K562 (cell line): Measurements from ENCODE around the gene CEP350. TPM values are rescaled to one million over a fixed set of nuclear protein-coding genes. Genes with fewer than 3 reads are reported as not detected.

ENCODE experiments used
- GTF2F1 ChIP-seq: IDR thresholded peaks from 2 replicates; pipeline ENCODE4 v1.6.1; 2011; ENCODE audit warnings: low read depth, low read length, improper control_type of control experiment
- ILF3 ChIP-seq: fragments of 450-650 bp; IDR thresholded peaks from 2 replicates; pipeline ENCODE4 v1.6.1; 2018; ENCODE audit warnings: antibody characterized with exemption, mild to moderate bottlenecking, moderate library complexity, borderline replicate concordance
- KAT7 ChIP-seq: sonication (generic); formaldehyde crosslinking; IDR thresholded peaks from 2 replicates; pipeline ENCODE4 v1.8.0; 2022; ENCODE audit warnings: missing genetic modification reagents, mild to moderate bottlenecking, borderline replicate concordance
- KLF13 ChIP-seq: fragments of 450-650 bp; IDR thresholded peaks from 2 replicates; pipeline ENCODE4 v1.6.1; 2016; ENCODE audit warnings: missing genetic modification characterization, low read depth, mild to moderate bottlenecking, missing compliant biosample characterization, moderate library complexity, borderline replicate concordance
- LEF1 ChIP-seq: fragments of 450-650 bp; IDR thresholded peaks from 2 replicates; pipeline ENCODE4 v1.6.1; 2016; ENCODE audit warnings: mild to moderate bottlenecking
- SAP30 ChIP-seq: fragments of 200-600 bp; sonication (generic); IDR thresholded peaks from 2 replicates; pipeline ENCODE4 v1.6.1; 2012; ENCODE audit warnings: borderline replicate concordance, low read depth, mild to moderate bottlenecking, moderate library complexity, low read length, control low read depth, inconsistent platforms; ENCODE audit not compliant: insufficient read depth, poor library complexity, severe bottlenecking
- polyA plus RNA-seq, 8 experiments: library from polyadenylated mRNA; depleted of rRNA in 4 of 8; stranded (reverse) in 5 of 8; unstranded in 3 of 8; fragments of >200 nt; fragmentation: Nextera tagmentation in 2 of 8; fragmentation: Illumina TruSeq in 1 of 8; extraction: Ambion mirVana in 2 of 8; extraction: Trizol in 1 of 8; gene quantifications; 2 replicates each; pipeline versions ENCODE4 v1.2.1 to v1.2.3, GENCODE V29; 2011 to 2014; ENCODE audit warnings: inconsistent platforms in 1 of 8, missing spikeins in 1 of 8
- total RNA-seq, 7 experiments: library from RNA; depleted of rRNA in 6 of 7; stranded (reverse); fragments of >200 nt in 6 of 7; fragmentation: Illumina TruSeq in 2 of 7; extraction: Trizol in 2 of 7; gene quantifications; 2 replicates each; pipeline versions ENCODE4 v1.2.1 to v1.2.3, GENCODE V29; 2011 to 2021; ENCODE audit warnings: low replicate concordance in 1 of 7
- TF ChIP-seq, protein P1 (sequence below): fragments of 250-450 bp; sonication (Bioruptor Pico); IDR thresholded peaks from 2 replicates; pipeline ENCODE4 v1.8.0; 2021; ENCODE audit warnings: borderline replicate concordance, mild to moderate bottlenecking, moderate library complexity; ENCODE audit not compliant: poor library complexity, severe bottlenecking
- TF ChIP-seq, protein P2 (sequence below), 2 experiments: IDR thresholded peaks; 2 replicates each; pipeline ENCODE4 v1.6.1; 2011; ENCODE audit warnings: borderline replicate concordance in 1 of 2, control low read depth in 1 of 2, low read depth in 1 of 2, low read length in 1 of 2, mild to moderate bottlenecking in 1 of 2, mixed read lengths in 1 of 2, moderate library complexity in 1 of 2; ENCODE audit not compliant: insufficient read depth in 1 of 2, insufficient read length in 1 of 2, poor library complexity in 1 of 2, severe bottlenecking in 1 of 2; ENCODE audit errors: extremely low read depth in 1 of 2
- TF ChIP-seq, protein P3 (sequence below): fragments of 250-450 bp; sonication (Bioruptor Pico); IDR thresholded peaks from 2 replicates; pipeline ENCODE4 v1.9.0; 2021; ENCODE audit warnings: mild to moderate bottlenecking

CEP350 gene
- total and polyA plus RNA-seq, 9 of the 15 experiments (the other 6 are each of a cell fraction or from before 2014, with no cell fraction given) = 8.3 to 64.3 (median 28.0) TPM

DNA sequence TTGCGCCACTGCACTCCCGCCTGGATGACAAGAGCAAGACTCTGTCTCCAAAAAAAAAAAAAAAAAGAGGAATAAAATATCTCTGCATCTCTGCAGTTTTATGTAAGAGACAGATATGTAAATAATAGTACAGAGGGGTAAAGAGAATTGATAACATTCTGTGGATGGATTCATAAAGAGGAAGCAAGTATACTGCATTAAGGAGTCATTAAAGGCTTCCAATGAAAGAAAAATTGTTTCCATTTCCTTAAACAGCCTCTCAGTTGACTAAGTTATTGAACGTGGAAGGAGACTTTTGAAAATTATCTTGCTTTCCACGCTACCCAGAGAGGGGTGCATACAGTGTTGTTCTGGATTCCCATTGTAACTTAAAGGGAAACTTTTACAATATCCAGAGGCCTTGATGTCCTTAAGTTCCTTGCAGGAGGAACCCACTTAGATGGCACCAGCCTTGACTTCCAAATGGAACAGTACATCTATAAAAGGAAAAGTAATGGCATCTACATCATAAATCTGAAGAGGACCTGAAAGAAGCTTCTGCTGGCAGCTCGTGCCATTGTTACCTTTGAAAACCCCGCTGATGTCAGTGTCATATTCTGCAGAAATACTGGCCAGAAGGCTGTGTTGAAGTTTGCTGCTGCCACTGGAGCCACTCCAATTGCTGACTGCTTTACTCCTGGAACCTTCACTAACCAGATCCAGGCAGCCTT lies 13.8 kb downstream of the CEP350 start (continued):
- TF ChIP-seq, protein P1, sequence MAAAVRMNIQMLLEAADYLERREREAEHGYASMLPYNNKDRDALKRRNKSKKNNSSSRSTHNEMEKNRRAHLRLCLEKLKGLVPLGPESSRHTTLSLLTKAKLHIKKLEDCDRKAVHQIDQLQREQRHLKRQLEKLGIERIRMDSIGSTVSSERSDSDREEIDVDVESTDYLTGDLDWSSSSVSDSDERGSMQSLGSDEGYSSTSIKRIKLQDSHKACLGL = no peak
- TF ChIP-seq LEF1 (no peak), SAP30 (no peak), KLF13 (no peak), ILF3 (no peak), GTF2F1 (no peak), KAT7 (CRISPR knock-in tag) (no peak)
- TF ChIP-seq, protein P2, sequence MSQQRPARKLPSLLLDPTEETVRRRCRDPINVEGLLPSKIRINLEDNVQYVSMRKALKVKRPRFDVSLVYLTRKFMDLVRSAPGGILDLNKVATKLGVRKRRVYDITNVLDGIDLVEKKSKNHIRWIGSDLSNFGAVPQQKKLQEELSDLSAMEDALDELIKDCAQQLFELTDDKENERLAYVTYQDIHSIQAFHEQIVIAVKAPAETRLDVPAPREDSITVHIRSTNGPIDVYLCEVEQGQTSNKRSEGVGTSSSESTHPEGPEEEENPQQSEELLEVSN (IDR thresholded peaks at IDR 0.05; ENCODE audit: borderline replicate concordance in 1 of 2, extremely low read depth in 1 of 2, insufficient read depth in 1 of 2, insufficient read length in 1 of 2, low read depth in 1 of 2, low read length in 1 of 2, poor library complexity in 1 of 2, severe bottlenecking in 1 of 2) = no peak
- TF ChIP-seq, protein P3, sequence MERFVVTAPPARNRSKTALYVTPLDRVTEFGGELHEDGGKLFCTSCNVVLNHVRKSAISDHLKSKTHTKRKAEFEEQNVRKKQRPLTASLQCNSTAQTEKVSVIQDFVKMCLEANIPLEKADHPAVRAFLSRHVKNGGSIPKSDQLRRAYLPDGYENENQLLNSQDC (CRISPR knock-in tag) = no peak
